ENCODE data around the gene SPTSSA.

DNA sequence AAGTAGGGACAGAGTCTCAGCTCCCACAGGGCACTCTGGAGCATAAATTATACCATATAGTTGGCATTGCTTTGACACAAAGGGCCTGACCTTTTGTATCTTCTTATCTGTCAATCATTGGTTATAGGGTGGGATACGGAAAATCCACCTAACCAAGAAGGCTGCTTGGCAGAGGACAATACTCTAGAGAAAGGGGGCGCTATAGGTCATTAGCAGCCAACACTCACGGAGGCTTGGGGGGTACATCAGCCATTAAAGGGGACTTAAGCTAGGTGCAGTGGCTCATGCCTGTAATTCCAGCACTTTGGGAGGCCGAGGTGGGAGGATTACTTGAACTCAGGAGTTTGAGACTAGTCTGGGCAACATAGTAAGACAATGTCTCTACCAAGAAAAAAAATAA is 22.9 kb downstream of the SPTSSA start:
- TF ChIP-seq CTCF (IDR thresholded peaks at IDR 0.05) (no peak), POLR2A (IDR thresholded peaks at IDR 0.05) (no peak)
